MG63 (cell line): ENCODE data around the gene HYOU1. TPM values are rescaled to one million over a fixed set of nuclear protein-coding genes. Genes with fewer than 3 reads are reported as not detected.
A peak's percentile ranks its signal among the peaks of the same experiment; 100 is the strongest.
"Not testable (repeated sequence)": the region's sequence is repeated elsewhere in the genome, so short reads cannot be mapped to it uniquely, and the experiment has no call there.

Source experiments
- DNase-seq: peaks from one replicate; pipeline ENCODE4 v3.0.0-alpha.2; 2020
- H3K27me3 ChIP-seq: fragments of 250-450 bp; sonication (Bioruptor Pico); 2 replicates; pipeline ENCODE4 v1.5.1; 2020; ENCODE audit warnings: mild to moderate bottlenecking, moderate library complexity
- H3K36me3 ChIP-seq: fragments of 250-450 bp; sonication (Bioruptor Pico); 2 replicates; pipeline ENCODE4 v1.5.1; 2020; ENCODE audit warnings: mild to moderate bottlenecking, moderate library complexity
- H3K4me3 ChIP-seq: fragments of 250-450 bp; sonication (Bioruptor Pico); 2 replicates; pipeline ENCODE4 v1.5.1; 2020; ENCODE audit warnings: mild to moderate bottlenecking, moderate library complexity
- H3K9me3 ChIP-seq: fragments of 250-450 bp; sonication (Bioruptor Pico); 2 replicates; pipeline ENCODE4 v1.5.1; 2020; ENCODE audit warnings: mild to moderate bottlenecking, moderate library complexity
- total RNA-seq: library from RNA; depleted of rRNA; stranded (reverse); fragments of >200 nt; shearing (Covaris generic); gene quantifications from 2 replicates; pipeline ENCODE4 v1.2.3, GENCODE V29; 2014; ENCODE audit warnings: low replicate concordance

Gene HYOU1
- total RNA-seq, 1 experiment from 2014 or later = 137 TPM

- Histone ChIP-seq H3K27me3 (no peaks in the 10 kb centered on the region), H3K4me3 (no peak overlapping the region), H3K9me3 (no peaks in the 10 kb centered on the region), H3K36me3 (peaks cover 34% of the 10 kb centered on the region)
- no peak for DNase-seq
Observed at GRCh38 chr11:119089319-119089718, 32.3 kb upstream of the HYOU1 start.

DNA sequence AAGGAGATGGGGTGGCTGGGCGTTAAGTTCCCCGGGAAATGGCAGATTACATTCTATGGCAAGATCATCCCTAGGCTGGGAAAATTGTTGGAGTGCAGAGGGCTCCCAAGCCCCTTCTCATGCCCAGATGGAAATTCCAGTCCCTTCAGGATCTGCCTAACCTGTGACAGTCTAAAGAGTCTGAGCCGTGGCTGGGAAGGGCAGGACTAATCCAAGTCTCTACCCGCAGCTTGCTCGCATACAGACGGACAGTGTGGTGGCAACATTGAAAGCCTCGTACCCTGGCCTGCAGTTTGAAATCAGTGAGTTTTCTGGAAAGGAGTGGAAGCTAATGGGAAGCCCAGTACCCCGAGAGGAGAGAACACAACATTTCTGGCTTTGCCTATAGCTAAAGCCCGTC lies 31.4 kb upstream of the HYOU1 start:
- no peaks in the 10 kb centered on the region for H3K27me3 ChIP-seq
- H3K9me3 ChIP-seq = no peaks in the 10 kb centered on the region
- H3K36me3 ChIP-seq = peaks cover 25% of the 10 kb centered on the region
- H3K4me3 ChIP-seq = no peak overlapping the region
- no peak for DNase-seq

- Histone ChIP-seq H3K27me3 (no peaks in the 10 kb centered on the region), H3K9me3 (no peaks in the 10 kb centered on the region), H3K4me3 (no peak overlapping the region), H3K36me3 (peaks cover 19% of the 10 kb centered on the region)
- no peak for DNase-seq
Observed at GRCh38 chr11:119087747-119088241, 30.8 kb upstream of the HYOU1 start.

- no peak for DNase-seq
- Histone ChIP-seq H3K9me3 (no peaks in the 10 kb centered on the region), H3K27me3 (no peaks in the 10 kb centered on the region), H3K4me3 (no peak overlapping the region), H3K36me3 (peaks cover 12% of the 10 kb centered on the region)
Observed at GRCh38 chr11:119087123-119087522, 30.1 kb upstream of the HYOU1 start.

- Histone ChIP-seq H3K4me3 (peak overlapping the region; percentile 89), H3K9me3 (no peaks in the 10 kb centered on the region), H3K36me3 (peaks cover 10% of the 10 kb centered on the region), H3K27me3 (no peaks in the 10 kb centered on the region)
- no peak for DNase-seq
Observed at GRCh38 chr11:119085437-119085847, 28.4 kb upstream of the HYOU1 start.

GRCh38 chr11:119084663-119085436 lies 27.8 kb upstream of the HYOU1 start, which contains the start of gene HMBS:
TSS of gene HMBS (plus strand) at chr11:119084881. CDS start at chr11:119085034, 153 bp downstream.
- H3K9me3 ChIP-seq = no peaks in the 10 kb centered on the region
- DNase-seq = peak; percentile 90
- H3K36me3 ChIP-seq = peaks cover 12% of the 10 kb centered on the region
- H3K27me3 ChIP-seq = no peaks in the 10 kb centered on the region
- peak within 1 kb of the TSS; percentile 89 for H3K4me3 ChIP-seq

GRCh38 chr11:119081682-119082260 lies 24.8 kb upstream of the HYOU1 start:
- no peak for DNase-seq
- Histone ChIP-seq H3K9me3 (no peaks in the 10 kb centered on the region), H3K27me3 (no peaks in the 10 kb centered on the region), H3K4me3 (no peak overlapping the region), H3K36me3 (peaks cover 25% of the 10 kb centered on the region)

DNA sequence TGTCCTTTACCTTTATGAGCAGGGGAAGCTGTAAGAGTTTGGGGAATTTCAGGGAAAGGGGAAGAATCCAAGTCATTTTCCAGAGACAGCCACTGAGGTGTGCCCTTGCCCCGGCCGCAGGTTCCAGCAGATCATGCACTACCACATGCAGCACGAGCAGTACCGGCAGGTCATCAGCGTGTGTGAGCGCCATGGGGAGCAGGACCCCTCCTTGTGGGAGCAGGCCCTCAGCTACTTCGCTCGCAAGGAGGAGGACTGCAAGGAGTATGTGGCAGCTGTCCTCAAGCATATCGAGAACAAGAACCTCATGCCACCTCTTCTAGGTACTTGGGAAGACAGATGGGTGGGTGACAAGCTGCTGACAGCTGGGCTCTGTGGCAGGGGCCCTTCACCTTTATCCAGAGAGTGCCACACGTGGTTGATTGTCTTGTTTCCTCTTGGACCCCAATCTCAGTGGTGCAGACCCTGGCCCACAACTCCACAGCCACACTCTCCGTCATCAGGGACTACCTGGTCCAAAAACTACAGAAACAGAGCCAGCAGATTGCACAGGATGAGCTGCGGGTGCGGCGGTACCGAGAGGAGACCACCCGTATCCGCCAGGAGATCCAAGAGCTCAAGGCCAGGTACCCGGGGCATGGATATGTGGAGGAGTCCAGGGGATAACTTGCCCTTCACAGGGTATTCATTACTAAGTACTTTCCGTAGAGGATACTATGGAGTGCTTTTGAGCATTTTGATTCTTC lies 21.8 kb upstream of the HYOU1 start:
- DNase-seq = no peak
- Histone ChIP-seq H3K4me3 (no peak overlapping the region), H3K27me3 (no peaks in the 10 kb centered on the region), H3K9me3 (no peaks in the 10 kb centered on the region), H3K36me3 (peaks cover 37% of the 10 kb centered on the region)

GRCh38 chr11:119077839-119078238 lies 20.8 kb upstream of the HYOU1 start:
- no peak overlapping the region for H3K4me3 ChIP-seq
- H3K36me3 ChIP-seq = peaks cover 47% of the 10 kb centered on the region
- no peak for DNase-seq
- H3K27me3 ChIP-seq = no peaks in the 10 kb centered on the region
- no peaks in the 10 kb centered on the region for H3K9me3 ChIP-seq

GRCh38 chr11:119067371-119068222 lies 10.6 kb upstream of the HYOU1 start, which contains the start of gene VPS11:
TSS of gene VPS11 (plus strand) at chr11:119067818. CDS start at chr11:119067824, 6 bp downstream.
- H3K36me3 ChIP-seq = peaks cover 13% of the 10 kb centered on the region
- H3K27me3 ChIP-seq = no peaks in the 10 kb centered on the region
- peak; percentile 98 for DNase-seq
- H3K9me3 ChIP-seq = no peaks in the 10 kb centered on the region
- H3K4me3 ChIP-seq = peak within 1 kb of the TSS; percentile 96

DNA sequence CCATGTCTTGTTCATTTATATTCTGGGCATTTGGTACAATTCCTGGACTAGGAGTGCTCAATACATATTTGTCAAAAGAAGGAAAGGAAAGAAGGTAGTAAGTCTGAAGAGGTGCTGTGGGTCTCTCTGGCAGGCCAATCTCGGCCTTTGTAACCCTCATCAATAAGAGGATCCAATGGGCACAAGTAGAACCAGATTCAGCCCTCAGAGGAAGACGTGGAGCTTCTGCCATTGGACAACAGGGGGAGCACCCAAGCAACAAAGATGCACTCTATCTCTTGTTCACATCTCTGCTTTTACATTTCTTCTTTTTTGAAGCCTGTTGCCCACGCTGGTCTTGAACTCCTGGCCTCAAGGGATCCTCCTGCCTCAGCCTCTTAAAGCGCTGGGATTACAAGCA lies 8.4 kb upstream of the HYOU1 start:
- H3K36me3 ChIP-seq = peaks cover 4% of the 10 kb centered on the region
- DNase-seq = no peak
- no peaks in the 10 kb centered on the region for H3K9me3 ChIP-seq
- H3K4me3 ChIP-seq = no peak overlapping the region
- H3K27me3 ChIP-seq = no peaks in the 10 kb centered on the region

- no peaks in the 10 kb centered on the region for H3K9me3 ChIP-seq
- no peaks in the 10 kb centered on the region for H3K36me3 ChIP-seq
- H3K4me3 ChIP-seq = no peak overlapping the region
- no peaks in the 10 kb centered on the region for H3K27me3 ChIP-seq
- DNase-seq = peak; percentile 38
Observed at GRCh38 chr11:119062779-119063178, 5.8 kb upstream of the HYOU1 start.

- Histone ChIP-seq H3K4me3 (no peak overlapping the region), H3K27me3 (no peaks in the 10 kb centered on the region), H3K9me3 (no peaks in the 10 kb centered on the region), H3K36me3 (no peaks in the 10 kb centered on the region)
- no peak for DNase-seq
Observed at GRCh38 chr11:119061256-119061655, 4.3 kb upstream of the HYOU1 start.

DNA sequence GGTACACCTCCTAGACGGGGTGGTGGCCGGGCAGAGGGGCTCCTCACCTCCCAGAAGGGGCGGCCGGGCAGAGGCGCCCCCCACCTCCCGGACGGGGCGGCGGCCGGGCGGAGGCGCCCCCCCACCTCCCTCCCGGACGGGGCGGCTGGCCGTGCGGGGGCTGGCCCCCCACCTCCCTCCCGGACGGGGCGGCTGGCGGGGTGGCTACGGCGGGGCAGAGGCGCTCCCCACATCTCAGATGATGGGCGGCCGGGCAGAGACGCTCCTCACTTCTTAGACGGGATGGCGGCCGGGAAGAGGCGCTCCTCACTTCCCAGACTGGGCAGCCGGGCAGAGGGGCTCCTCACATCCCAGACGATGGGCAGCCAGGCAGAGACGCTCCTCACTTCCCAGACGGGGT lies 2.1 kb upstream of the HYOU1 start:
- not testable (repeated sequence) for H3K27me3 ChIP-seq
- H3K36me3 ChIP-seq = peaks cover 19% of the 10 kb centered on the region

DNA sequence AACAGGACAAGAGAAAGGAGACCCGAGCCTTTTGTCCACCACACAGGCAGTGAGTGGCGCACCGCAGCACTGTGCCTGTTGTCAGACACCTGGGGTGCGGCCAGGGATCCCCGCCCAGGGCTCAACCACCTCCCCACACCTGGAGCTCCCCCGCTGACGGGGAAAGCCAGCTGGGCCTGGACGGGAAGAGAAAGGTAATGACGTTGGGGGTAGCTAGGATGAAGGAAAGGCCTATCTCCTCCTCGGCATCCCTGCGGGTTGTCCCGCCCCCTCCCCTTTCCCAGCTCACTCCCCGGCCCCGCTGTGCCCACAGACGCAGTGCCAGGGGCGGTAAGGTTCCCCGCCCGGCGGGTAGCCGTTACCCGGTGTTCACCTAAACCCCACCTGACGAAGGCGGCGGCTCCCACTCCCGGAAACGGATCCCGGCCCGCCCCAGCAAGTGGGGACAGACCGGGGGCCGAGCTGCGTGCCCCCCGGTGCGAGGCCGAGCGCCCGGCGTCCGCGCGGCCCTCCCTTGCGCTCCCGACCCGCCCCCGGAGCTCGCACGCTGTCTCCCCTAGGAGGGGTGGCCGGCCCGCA lies 495 bp downstream of the HYOU1 start:
- DNase-seq = no peak

More for the DNA sequence above, 2.1 kb upstream of the HYOU1 start:
- H3K9me3 ChIP-seq, DNase-seq, H3K4me3 ChIP-seq: not testable (repeated sequence)

GRCh38 chr11:119055901-119056300 lies 1.1 kb downstream of the HYOU1 start:
- no peaks in the 10 kb centered on the region for H3K9me3 ChIP-seq
- DNase-seq = no peak
- no peaks in the 10 kb centered on the region for H3K27me3 ChIP-seq
- H3K36me3 ChIP-seq = peaks cover 45% of the 10 kb centered on the region
- peak overlapping the region; percentile 92 for H3K4me3 ChIP-seq

More for the DNA sequence above, 495 bp downstream of the HYOU1 start:
- Histone ChIP-seq H3K27me3 (no peaks in the 10 kb centered on the region), H3K36me3 (peaks cover 41% of the 10 kb centered on the region), H3K4me3 (peak overlapping the region; percentile 92), H3K9me3 (no peaks in the 10 kb centered on the region)
